PC-9 (cell line): ENCODE measurements around the gene PARP8. TPM values are rescaled to one million over a fixed set of nuclear protein-coding genes. Genes with fewer than 3 reads are reported as not detected.

ENCODE experiments used
- BruUV-seq: library from RNA; stranded (reverse); fragments of 400-500 nt; replicated peaks from 2 replicates; lab custom pipeline; 2021; lab: Mats Ljungman, UMichigan
- CTCF ChIA-PET: fragments of 300-600 bp; sonication (Branson Sonifier 250); formaldehyde crosslinking; loops from one replicate; lab custom pipeline; 2022; ENCODE audit warnings: antibody characterized with exemption; lab: Charles Lee
- POLR2A ChIA-PET: fragments of 300-600 bp; sonication (Branson Sonifier 250); formaldehyde crosslinking; loops from one replicate; lab custom pipeline; 2022; ENCODE audit warnings: antibody characterized with exemption; ENCODE audit not compliant: unreplicated experiment; lab: Charles Lee
- DNase-seq, 2 experiments: peaks; one replicate each; pipeline versions ENCODE4 v3.0.0 to v3.0.0-alpha.2; 2015 to 2022; ENCODE audit warnings: mixed read lengths in 1 of 2
- H2AFZ ChIP-seq: fragments of 200-600 bp; sonication (generic); 2 replicates; pipeline ENCODE4 v1.8.1; 2017; ENCODE audit warnings: antibody characterized with exemption
- H3F3A ChIP-seq: fragments of 200-600 bp; sonication (generic); 2 replicates; pipeline ENCODE4 v1.8.1; 2017; ENCODE audit warnings: antibody characterized with exemption, mild to moderate bottlenecking, low read depth; ENCODE audit not compliant: insufficient read depth
- H3K27ac ChIP-seq: fragments of 200-600 bp; sonication (generic); 2 replicates; pipeline ENCODE4 v1.6.1; 2016; ENCODE audit warnings: mixed run types
- H3K27me3 ChIP-seq: fragments of 200-600 bp; sonication (generic); 2 replicates; pipeline ENCODE4 v1.6.1; 2016; ENCODE audit warnings: low read depth, mixed run types; ENCODE audit not compliant: insufficient read depth
- H3K36me3 ChIP-seq: fragments of 200-600 bp; sonication (generic); 2 replicates; pipeline ENCODE4 v1.6.1; 2016; ENCODE audit warnings: low read depth, mixed run types
- H3K4me1 ChIP-seq: fragments of 200-600 bp; sonication (generic); replicated peaks from 2 replicates; pipeline ENCODE4 v1.6.1; 2016; ENCODE audit warnings: mixed run types; ENCODE audit not compliant: insufficient read depth
- H3K4me2 ChIP-seq: fragments of 200-600 bp; sonication (generic); 2 replicates; pipeline ENCODE4 v1.6.1; 2017; ENCODE audit warnings: mixed run types
- H3K4me3 ChIP-seq: fragments of 200-600 bp; sonication (generic); 2 replicates; pipeline ENCODE4 v1.6.1; 2016; ENCODE audit warnings: mixed run types
- H3K79me2 ChIP-seq: fragments of 200-600 bp; sonication (generic); 2 replicates; pipeline ENCODE4 v1.6.1; 2017; ENCODE audit warnings: low read depth, mixed run types
- H3K9me2 ChIP-seq: fragments of 200-600 bp; sonication (generic); 2 replicates; pipeline ENCODE4 v1.8.1; 2017; ENCODE audit warnings: mild to moderate bottlenecking; ENCODE audit not compliant: insufficient read depth
- H3K9me3 ChIP-seq: fragments of 200-600 bp; sonication (generic); 2 replicates; pipeline ENCODE4 v1.8.1; 2016; ENCODE audit warnings: low read depth; ENCODE audit not compliant: insufficient read depth
- H4K20me1 ChIP-seq: fragments of 200-600 bp; sonication (generic); 2 replicates; pipeline ENCODE4 v1.8.1; 2017; ENCODE audit not compliant: insufficient read depth
- CTCF ChIP-seq: fragments of 200-600 bp; sonication (generic); conservative IDR thresholded peaks from 2 replicates; pipeline ENCODE4 v1.6.1; 2017; ENCODE audit warnings: mixed run types, antibody characterized with exemption, mild to moderate bottlenecking, moderate library complexity
- EZH2 ChIP-seq: fragments of 200-600 bp; sonication (generic); IDR thresholded peaks from 2 replicates; pipeline ENCODE4 v1.8.0; 2017; ENCODE audit warnings: antibody characterized with exemption, low read depth
- intact Hi-C: fragments of 100-400 bp; cut with micrococcal nuclease; formaldehyde crosslinking; loops from one replicate; pipeline ENCODE4 v1.10.0; 2022; ENCODE audit not compliant: unreplicated experiment
- total RNA-seq: library from RNA; stranded (reverse); gene quantifications from 2 replicates; pipeline ENCODE4 v1.2.3, GENCODE V29; 2021

PARP8 gene
- total RNA-seq, 1 experiment from 2014 or later, result 17.6 TPM

GRCh38 chr5:50646591-50646990 is 19.8 kb upstream of the PARP8 start:
- Histone ChIP-seq H3K79me2 (no peaks in the 10 kb centered on the region), H3K27me3 (no peaks in the 10 kb centered on the region), H3F3A (no peaks in the 10 kb centered on the region; the same call in 1 of the 2 replicates), H3K4me2 (no peak overlapping the region), H4K20me1 (no peaks in the 10 kb centered on the region), H3K9me3 (no peaks in the 10 kb centered on the region), H3K36me3 (no peaks in the 10 kb centered on the region), H3K4me3 (no peak overlapping the region), H2AFZ (no peak overlapping the region), H3K9me2 (no peaks in the 10 kb centered on the region), H3K27ac (no peak overlapping the region), H3K4me1 (0 out of 2 replicates have a peak, but pooled peaks cover 3% of the 10 kb centered on the region)
- TF ChIP-seq CTCF, result no peak
- BruUV-seq, result no TSS peak
- intact Hi-C loops, result no loop called here
- ChIA-PET CTCF (no interaction called here), POLR2A (no interaction called here)
- no peak for DNase-seq

- Histone ChIP-seq H3K36me3 (no peaks in the 10 kb centered on the region), H3K4me2 (no peak overlapping the region), H3K27ac (no peak overlapping the region), H3F3A (no peaks in the 10 kb centered on the region; the same call in 1 of the 2 replicates), H3K4me3 (no peak overlapping the region), H3K9me2 (no peaks in the 10 kb centered on the region), H3K9me3 (no peaks in the 10 kb centered on the region), H2AFZ (no peak overlapping the region), H4K20me1 (no peaks in the 10 kb centered on the region), H3K4me1 (peaks cover 10% of the 10 kb centered on the region; the same call in 1 of the 2 replicates), H3K27me3 (no peaks in the 10 kb centered on the region), H3K79me2 (no peaks in the 10 kb centered on the region)
- intact Hi-C loops, result no loop called here
- POLR2A ChIA-PET, result no interaction called here
- BruUV-seq, result no TSS peak
- no peak for DNase-seq
- TF ChIP-seq EZH2 (no peak), CTCF (no peak)
- CTCF ChIA-PET, result no interaction called here
Measured at GRCh38 chr5:50647726-50648125, 18.7 kb upstream of the PARP8 start.

- H3K4me3 ChIP-seq, result no peak overlapping the region
- H3K27me3 ChIP-seq, result no peaks in the 10 kb centered on the region
- no peak overlapping the region for H3K4me2 ChIP-seq
- no peak for TF ChIP-seq EZH2
- no peak for TF ChIP-seq CTCF
- H3K4me1 ChIP-seq, result peaks cover 18% of the 10 kb centered on the region
- no peaks in the 10 kb centered on the region for H3K79me2 ChIP-seq
- intact Hi-C loops, result no loop called here
- no peak overlapping the region for H3K27ac ChIP-seq
- H3K9me2 ChIP-seq, result no peaks in the 10 kb centered on the region
- POLR2A ChIA-PET, result no interaction called here
- CTCF ChIA-PET, result no interaction called here
- H3F3A ChIP-seq, result no peaks in the 10 kb centered on the region; the same call in 1 of the 2 replicates
- no peaks in the 10 kb centered on the region for H3K36me3 ChIP-seq
- BruUV-seq, result no TSS peak
- no peaks in the 10 kb centered on the region for H4K20me1 ChIP-seq
- no peak overlapping the region for H2AFZ ChIP-seq
- no peak for DNase-seq
- no peaks in the 10 kb centered on the region for H3K9me3 ChIP-seq
Measured at GRCh38 chr5:50653946-50654345, 12.5 kb upstream of the PARP8 start.
